Astrocyte (in vitro differentiated cells and primary cell): ENCODE results near the gene IFNLR1. TPM values are rescaled to one million over a fixed set of nuclear protein-coding genes. Genes with fewer than 3 reads are reported as not detected.
A peak's percentile ranks its signal among the peaks of the same experiment; 100 is the strongest.

Experiments
- DNase-seq: peaks from one replicate; pipeline ENCODE4 v3.0.0-alpha.2; 2010; ENCODE audit warnings: low read depth
- FAIRE-seq: peaks from 2 replicates; lab custom pipeline; 2011; peaks lifted over from hg19 to GRCh38; lab: Jason Lieb, UNC
- H2AFZ ChIP-seq: 2 replicates; pipeline ENCODE4 v1.6.0; 2012; ENCODE audit warnings: low read depth, low read length, inconsistent platforms
- H3K27ac ChIP-seq: 2 replicates; pipeline ENCODE4 v1.5.1; 2011; ENCODE audit warnings: low read depth, low read length, inconsistent platforms
- H3K27me3 ChIP-seq: 2 replicates; pipeline ENCODE4 v1.6.0; 2011; ENCODE audit warnings: low read length, inconsistent platforms; ENCODE audit not compliant: insufficient read depth
- H3K36me3 ChIP-seq: 2 replicates; pipeline ENCODE4 v1.5.1; 2011; ENCODE audit warnings: low read length, inconsistent platforms; ENCODE audit not compliant: insufficient read depth
- H3K4me1 ChIP-seq: 2 replicates; pipeline ENCODE4 v1.5.1; 2011; ENCODE audit warnings: low read length, inconsistent platforms; ENCODE audit not compliant: insufficient read depth
- H3K4me2 ChIP-seq: 2 replicates; pipeline ENCODE4 v1.6.0; 2012; ENCODE audit warnings: low read length, inconsistent platforms
- H3K4me3 ChIP-seq: 2 replicates; pipeline ENCODE4 v1.5.1; 2011; ENCODE audit warnings: low read depth, mild to moderate bottlenecking, low read length, inconsistent platforms; ENCODE audit not compliant: insufficient read depth
- H3K79me2 ChIP-seq: 2 replicates; pipeline ENCODE4 v1.6.0; 2012; ENCODE audit warnings: mild to moderate bottlenecking, low read length, inconsistent platforms; ENCODE audit not compliant: insufficient read depth
- H3K9ac ChIP-seq: 2 replicates; pipeline ENCODE4 v1.6.0; 2012; ENCODE audit warnings: mild to moderate bottlenecking, low read length, inconsistent platforms
- H3K9me3 ChIP-seq: 2 replicates; pipeline ENCODE4 v1.5.1; 2012; ENCODE audit warnings: low read depth, mild to moderate bottlenecking, low read length, inconsistent platforms; ENCODE audit not compliant: insufficient read depth
- H4K20me1 ChIP-seq: 2 replicates; pipeline ENCODE4 v1.6.0; 2012; ENCODE audit warnings: low read length, inconsistent platforms; ENCODE audit not compliant: insufficient read depth
- H3K27ac Mint-ChIP-seq: one replicate; pipeline ENCODE4 v1.8.0; 2021; ENCODE audit warnings: mild to moderate bottlenecking, mixed read lengths; ENCODE audit not compliant: unreplicated experiment
- H3K27me3 Mint-ChIP-seq: one replicate; pipeline ENCODE4 v1.8.0; 2021; ENCODE audit warnings: low read depth, mixed read lengths; ENCODE audit not compliant: unreplicated experiment
- H3K36me3 Mint-ChIP-seq: one replicate; pipeline ENCODE4 v1.8.0; 2021; ENCODE audit warnings: low read depth, mixed read lengths; ENCODE audit not compliant: unreplicated experiment
- H3K4me1 Mint-ChIP-seq: one replicate; pipeline ENCODE4 v1.8.0; 2021; ENCODE audit warnings: low read depth, mixed read lengths; ENCODE audit not compliant: unreplicated experiment
- H3K4me3 Mint-ChIP-seq: one replicate; pipeline ENCODE4 v1.8.0; 2021; ENCODE audit warnings: mild to moderate bottlenecking, moderate library complexity, mixed read lengths; ENCODE audit not compliant: unreplicated experiment
- H3K9me3 Mint-ChIP-seq: one replicate; pipeline ENCODE4 v1.8.0; 2021; ENCODE audit warnings: mild to moderate bottlenecking, mixed read lengths; ENCODE audit not compliant: unreplicated experiment
- CTCF ChIP-seq: IDR thresholded peaks from 2 replicates; pipeline ENCODE4 v1.5.1; 2011; ENCODE audit warnings: low read depth, mild to moderate bottlenecking, inconsistent platforms, low read length, moderate library complexity; ENCODE audit not compliant: insufficient read depth
- EZH2 ChIP-seq: IDR thresholded peaks from 2 replicates; pipeline ENCODE4 v1.6.1; 2012; ENCODE audit warnings: mild to moderate bottlenecking, low read length, inconsistent platforms; ENCODE audit not compliant: insufficient read depth
- total RNA-seq: library from RNA; stranded (reverse); gene quantifications from 2 replicates; pipeline ENCODE4 v1.2.1, GENCODE V29; 2021

Gene IFNLR1
- total RNA-seq, 1 donor from 2014 or later, result 1.5 TPM

GRCh38 chr1:24150234-24151174 lies 36.6 kb downstream of the IFNLR1 start:
- H3K9me3 ChIP-seq, result no peaks in the 10 kb centered on the region
- TF ChIP-seq CTCF, result peak; percentile 44
- TF ChIP-seq EZH2, result peak; percentile 46
- H3K36me3 ChIP-seq, result no peaks in the 10 kb centered on the region
- H4K20me1 ChIP-seq, result no peaks in the 10 kb centered on the region
- Mint-ChIP-seq H3K9me3 (peaks cover 4% of the 10 kb centered on the region), H3K4me3 (peak overlapping the region; percentile 74), H3K36me3 (no peaks in the 10 kb centered on the region), H3K27me3 (peaks cover 11% of the 10 kb centered on the region), H3K27ac (peak overlapping the region; percentile 16), H3K4me1 (peaks cover 15% of the 10 kb centered on the region)
- FAIRE-seq (peak; percentile 47), DNase-seq (peak; percentile 49)
- peak overlapping the region; percentile 34 for H3K9ac ChIP-seq
- H3K27me3 ChIP-seq, result peaks cover 15% of the 10 kb centered on the region
- peak overlapping the region; percentile 84 for H3K4me2 ChIP-seq
- peak overlapping the region; percentile 10 for H3K27ac ChIP-seq
- peak overlapping the region; percentile 57 for H2AFZ ChIP-seq
- H3K4me1 ChIP-seq, result peaks cover 12% of the 10 kb centered on the region
- H3K79me2 ChIP-seq, result no peaks in the 10 kb centered on the region
- H3K4me3 ChIP-seq, result peak overlapping the region; percentile 40

- H3K9me3 ChIP-seq, result no peaks in the 10 kb centered on the region
- peak; percentile 73 for DNase-seq
- peak overlapping the region; percentile 57 for H2AFZ ChIP-seq
- no peaks in the 10 kb centered on the region for H3K36me3 Mint-ChIP-seq
- peak; percentile 54 for FAIRE-seq
- peak overlapping the region; percentile 10 for H3K27ac ChIP-seq
- no peaks in the 10 kb centered on the region for H3K79me2 ChIP-seq
- peaks cover 11% of the 10 kb centered on the region for H3K27me3 Mint-ChIP-seq
- no peaks in the 10 kb centered on the region for H4K20me1 ChIP-seq
- H3K4me1 Mint-ChIP-seq, result peaks cover 13% of the 10 kb centered on the region
- H3K4me1 ChIP-seq, result peaks cover 12% of the 10 kb centered on the region
- H3K9ac ChIP-seq, result peak overlapping the region; percentile 34
- no peaks in the 10 kb centered on the region for H3K36me3 ChIP-seq
- peak overlapping the region; percentile 84 for H3K4me2 ChIP-seq
- peaks cover 4% of the 10 kb centered on the region for H3K9me3 Mint-ChIP-seq
- H3K4me3 ChIP-seq, result peak overlapping the region; percentile 40
- no peak overlapping the region for H3K27ac Mint-ChIP-seq
- peak overlapping the region; percentile 50 for H3K4me3 Mint-ChIP-seq
- TF ChIP-seq CTCF, result no peak
- TF ChIP-seq EZH2, result no peak
- peaks cover 18% of the 10 kb centered on the region for H3K27me3 ChIP-seq
These were observed 37.2 kb downstream of the IFNLR1 start for GRCh38 chr1:24149866-24150233.
